H9 (cell line): ENCODE results near the gene NUMBL. TPM values are rescaled to one million over a fixed set of nuclear protein-coding genes. Genes with fewer than 3 reads are reported as not detected.

Source experiments
- DNase-seq: peaks from one replicate; pipeline ENCODE4 v3.0.0-alpha.2; 2017
- H2AFZ ChIP-seq: one replicate; pipeline ENCODE4 v1.6.1; 2013; ENCODE audit warnings: mild to moderate bottlenecking, low read length, control low read depth, moderate library complexity
- H2AK5ac ChIP-seq: 2 replicates; pipeline ENCODE4 v1.6.1; 2013; ENCODE audit warnings: low read length, control low read depth, mixed read lengths; ENCODE audit not compliant: insufficient read length
- H2BK120ac ChIP-seq: one replicate; pipeline ENCODE4 v1.6.1; 2013; ENCODE audit warnings: low read depth, mild to moderate bottlenecking, low read length, control low read depth, inconsistent platforms; ENCODE audit not compliant: poor library complexity, severe bottlenecking
- H2BK12ac ChIP-seq: 2 replicates; pipeline ENCODE4 v1.6.1; 2013; ENCODE audit warnings: low read length, control low read depth, mixed read lengths, low read depth; ENCODE audit not compliant: insufficient read length
- H2BK15ac ChIP-seq: 2 replicates; pipeline ENCODE4 v1.6.1; 2013; ENCODE audit warnings: low read depth, low read length, control low read depth
- H2BK20ac ChIP-seq: one replicate; pipeline ENCODE4 v1.6.1; 2013; ENCODE audit warnings: low read depth, mild to moderate bottlenecking, low read length, control low read depth, inconsistent platforms; ENCODE audit not compliant: poor library complexity, severe bottlenecking
- H2BK5ac ChIP-seq: 2 replicates; pipeline ENCODE4 v1.6.1; 2013; ENCODE audit warnings: low read length, control low read depth, mixed read lengths; ENCODE audit not compliant: insufficient read length
- H3K14ac ChIP-seq: 2 replicates; pipeline ENCODE4 v1.6.1; 2013; ENCODE audit warnings: low read length, control low read depth; ENCODE audit not compliant: insufficient read depth
- H3K18ac ChIP-seq: 2 replicates; pipeline ENCODE4 v1.6.1; 2013; ENCODE audit warnings: low read depth, mild to moderate bottlenecking, mixed read lengths, low read length, control low read depth; ENCODE audit not compliant: insufficient read length
- H3K23ac ChIP-seq: 2 replicates; pipeline ENCODE4 v1.6.1; 2013; ENCODE audit warnings: low read length, control low read depth, mixed read lengths, low read depth; ENCODE audit not compliant: insufficient read length
- H3K23me2 ChIP-seq: 2 replicates; pipeline ENCODE4 v1.6.1; 2013; ENCODE audit warnings: low read depth, mild to moderate bottlenecking, mixed read lengths, low read length, control low read depth; ENCODE audit not compliant: insufficient read length, poor library complexity, severe bottlenecking
- H3K27ac ChIP-seq: 2 replicates; pipeline ENCODE4 v1.5.1; 2013; ENCODE audit warnings: low read length, control low read depth, mixed read lengths, low read depth; ENCODE audit not compliant: insufficient read length
- H3K27me3 ChIP-seq: 2 replicates; pipeline ENCODE4 v1.6.1; 2013; ENCODE audit warnings: low read length, control low read depth, inconsistent platforms; ENCODE audit not compliant: insufficient read depth
- H3K4ac ChIP-seq: 2 replicates; pipeline ENCODE4 v1.6.1; 2013; ENCODE audit warnings: low read depth, mild to moderate bottlenecking, control low read depth, inconsistent platforms, low read length, moderate library complexity
- H3K4me1 ChIP-seq: 2 replicates; pipeline ENCODE4 v1.6.1; 2013; ENCODE audit warnings: low read length, control low read depth, inconsistent platforms; ENCODE audit not compliant: insufficient read depth
- H3K4me2 ChIP-seq: 2 replicates; pipeline ENCODE4 v1.6.1; 2013; ENCODE audit warnings: low read length, control low read depth, mixed read lengths; ENCODE audit not compliant: insufficient read length, insufficient read depth
- H3K56ac ChIP-seq: 2 replicates; pipeline ENCODE4 v1.6.1; 2013; ENCODE audit warnings: low read depth, mild to moderate bottlenecking, mixed read lengths, low read length, control low read depth; ENCODE audit not compliant: insufficient read length
- H3K79me1 ChIP-seq: 2 replicates; pipeline ENCODE4 v1.6.1; 2013; ENCODE audit warnings: low read depth, mild to moderate bottlenecking, moderate library complexity, low read length, control low read depth, inconsistent platforms; ENCODE audit not compliant: insufficient read depth, poor library complexity, severe bottlenecking
- H3K79me2 ChIP-seq: 2 replicates; pipeline ENCODE4 v1.6.1; 2013; ENCODE audit warnings: low read length, control low read depth, inconsistent platforms; ENCODE audit not compliant: insufficient read depth
- H3K9ac ChIP-seq: 2 replicates; pipeline ENCODE4 v1.6.1; 2013; ENCODE audit warnings: low read length, control low read depth, mixed read lengths; ENCODE audit not compliant: insufficient read length; ENCODE audit errors: extremely low read depth
- H3K9me3 ChIP-seq: one replicate; pipeline ENCODE4 v1.6.1; 2013; ENCODE audit warnings: low read depth, low read length, inconsistent platforms; ENCODE audit not compliant: control insufficient read depth
- H3T11ph ChIP-seq: one replicate; pipeline ENCODE4 v1.6.1; 2013; ENCODE audit warnings: mild to moderate bottlenecking, low read length, control low read depth, inconsistent platforms
- H4K20me1 ChIP-seq: one replicate; pipeline ENCODE4 v1.6.1; 2013; ENCODE audit not compliant: control insufficient read depth, insufficient read length, insufficient read depth
- H4K5ac ChIP-seq: 2 replicates; pipeline ENCODE4 v1.6.1; 2013; ENCODE audit warnings: low read depth, mild to moderate bottlenecking, mixed read lengths, low read length, control low read depth; ENCODE audit not compliant: insufficient read length
- H4K8ac ChIP-seq: replicated peaks from 2 replicates; pipeline ENCODE4 v1.6.1; 2013; ENCODE audit warnings: low read length, control low read depth, mixed read lengths, low read depth; ENCODE audit not compliant: insufficient read length
- H4K91ac ChIP-seq: 2 replicates; pipeline ENCODE4 v1.6.1; 2013; ENCODE audit warnings: low read depth, mild to moderate bottlenecking, moderate library complexity, mixed read lengths, low read length, control low read depth; ENCODE audit not compliant: insufficient read length
- H3K27ac Mint-ChIP-seq, 3 experiments: 2 replicates in 2 of 3; 3 replicates in 1 of 3; pipeline ENCODE4 v1.8.0; 2020 to 2021; ENCODE audit warnings: mixed read lengths in 3 of 3, mild to moderate bottlenecking in 1 of 3, moderate library complexity in 1 of 3
- H3K27me3 Mint-ChIP-seq: 2 replicates; pipeline ENCODE4 v1.8.0; 2021; ENCODE audit warnings: low read depth, mild to moderate bottlenecking, moderate library complexity, mixed read lengths
- H3K36me3 Mint-ChIP-seq, 3 experiments: 2 replicates in 2 of 3; 3 replicates in 1 of 3; pipeline ENCODE4 v1.8.0; 2020 to 2021; ENCODE audit warnings: low read depth in 3 of 3, mixed read lengths in 3 of 3; ENCODE audit not compliant: insufficient read depth in 1 of 3
- H3K4me1 Mint-ChIP-seq, 2 experiments: 2 replicates each; pipeline ENCODE4 v1.8.0; 2020; ENCODE audit warnings: mixed read lengths in 2 of 2
- H3K4me3 Mint-ChIP-seq, 2 experiments: 2 replicates in 1 of 2; 3 replicates in 1 of 2; pipeline ENCODE4 v1.8.0; 2020 to 2021; ENCODE audit warnings: mild to moderate bottlenecking in 2 of 2, mixed read lengths in 2 of 2, moderate library complexity in 1 of 2
- H3K9me3 Mint-ChIP-seq, 2 experiments: 2 replicates in 1 of 2; 3 replicates in 1 of 2; pipeline ENCODE4 v1.8.0; 2020; ENCODE audit warnings: mild to moderate bottlenecking in 2 of 2, mixed read lengths in 2 of 2, moderate library complexity in 1 of 2
- CTCF ChIP-seq: fragments of 200-600 bp; sonication (generic); conservative IDR thresholded peaks from 3 replicates; pipeline ENCODE4 v1.8.0; 2021; ENCODE audit warnings: antibody characterized with exemption, mild to moderate bottlenecking
- WGBS: extraction: QIAGEN DNeasy Blood & Tissue Kit; methylation state at CpG from one replicate; pipeline ENCODE4 v1.1.7; 2013; ENCODE audit warnings: missing lambda C conversion rate, low lambda C conversion rate, mixed read lengths; ENCODE audit not compliant: insufficient read length; ENCODE audit errors: extremely low coverage; 5-methylcytosine and 5-hydroxymethylcytosine counted together
- total RNA-seq: library from RNA; stranded (reverse); gene quantifications from 2 replicates; pipeline ENCODE4 v1.2.1, GENCODE V29; 2021

The NUMBL gene
- total RNA-seq, 1 experiment from 2014 or later, result 34.5 TPM

GRCh38 chr19:40705950-40706619, 15.6 kb upstream of the NUMBL start:
- peaks cover 5 to 10% of the 10 kb centered on the region in 2 experiments; a peak in 3 of 4 replicates for H3K4me1 Mint-ChIP-seq
- WGBS, result no CpG with 5 or more reads among the region's 7 CpGs

More at GRCh38 chr19:40705950-40706619, 15.6 kb upstream of the NUMBL start:
- no peaks in the 10 kb centered on the region; the same call in 1 of the 2 replicates for H3K27me3 Mint-ChIP-seq
- Histone ChIP-seq H4K91ac (no peak overlapping the region), H2AK5ac (no peak overlapping the region), H2BK120ac (no peak overlapping the region), H3K4me2 (no peak overlapping the region), H3T11ph (no peak overlapping the region), H3K9ac (no peak overlapping the region), H3K14ac (no peak overlapping the region), H4K5ac (no peak overlapping the region), H2AFZ (no peak overlapping the region), H3K27ac (no peak overlapping the region), H3K27me3 (no peaks in the 10 kb centered on the region), H4K8ac (no peak overlapping the region), H3K23ac (no peak overlapping the region), H3K56ac (no peak overlapping the region), H3K79me2 (no peaks in the 10 kb centered on the region), H3K23me2 (no peaks in the 10 kb centered on the region), H2BK15ac (no peak overlapping the region), H3K79me1 (no peaks in the 10 kb centered on the region), H4K20me1 (no peaks in the 10 kb centered on the region), H3K18ac (no peak overlapping the region), H3K4me1 (no peaks in the 10 kb centered on the region), H2BK12ac (no peak overlapping the region), H2BK20ac (no peak overlapping the region), H3K9me3 (no peaks in the 10 kb centered on the region), H3K4ac (no peak overlapping the region), H2BK5ac (no peak overlapping the region)
- H3K36me3 Mint-ChIP-seq, result peaks cover 31 to 69% (median 67%) of the 10 kb centered on the region in 3 experiments
- TF ChIP-seq CTCF, result no peak
- no peak for DNase-seq
- H3K4me3 Mint-ChIP-seq, result peak overlapping the region in 1 of 2 experiments; percentile 58; a peak in 1 of 5 replicates
- H3K9me3 Mint-ChIP-seq, result no peaks in the 10 kb centered on the region
- H3K27ac Mint-ChIP-seq, result peak overlapping the region; percentile 29 to 68 (median 64); a peak in 3 of 7 replicates
